T47D (cell line): ENCODE data around the gene CABLES1.
A peak's percentile ranks its signal among the peaks of the same experiment; 100 is the strongest.
"Not testable (repeated sequence)": the region's sequence is repeated elsewhere in the genome, so short reads cannot be mapped to it uniquely, and the experiment has no call there.

Experiments used
- DNase-seq, 2 experiments: peaks; one replicate each; pipeline versions ENCODE4 v3.0.0 to v3.0.0-alpha.2; 2011 to 2012; ENCODE audit warnings: low read depth in 1 of 2, low spot score in 1 of 2
- JUND ChIP-seq: IDR thresholded peaks from 2 replicates; pipeline ENCODE4 v1.6.1; 2012; ENCODE audit warnings: low read depth
- in situ Hi-C: cut with HindIII; loops from 2 replicates; pipeline ENCODE4 v1.10.0; 2016; ENCODE audit warnings: low sequenced_read_pairs, low pct_unique_long_range_greater_than_20kb

CABLES1 gene

DNA sequence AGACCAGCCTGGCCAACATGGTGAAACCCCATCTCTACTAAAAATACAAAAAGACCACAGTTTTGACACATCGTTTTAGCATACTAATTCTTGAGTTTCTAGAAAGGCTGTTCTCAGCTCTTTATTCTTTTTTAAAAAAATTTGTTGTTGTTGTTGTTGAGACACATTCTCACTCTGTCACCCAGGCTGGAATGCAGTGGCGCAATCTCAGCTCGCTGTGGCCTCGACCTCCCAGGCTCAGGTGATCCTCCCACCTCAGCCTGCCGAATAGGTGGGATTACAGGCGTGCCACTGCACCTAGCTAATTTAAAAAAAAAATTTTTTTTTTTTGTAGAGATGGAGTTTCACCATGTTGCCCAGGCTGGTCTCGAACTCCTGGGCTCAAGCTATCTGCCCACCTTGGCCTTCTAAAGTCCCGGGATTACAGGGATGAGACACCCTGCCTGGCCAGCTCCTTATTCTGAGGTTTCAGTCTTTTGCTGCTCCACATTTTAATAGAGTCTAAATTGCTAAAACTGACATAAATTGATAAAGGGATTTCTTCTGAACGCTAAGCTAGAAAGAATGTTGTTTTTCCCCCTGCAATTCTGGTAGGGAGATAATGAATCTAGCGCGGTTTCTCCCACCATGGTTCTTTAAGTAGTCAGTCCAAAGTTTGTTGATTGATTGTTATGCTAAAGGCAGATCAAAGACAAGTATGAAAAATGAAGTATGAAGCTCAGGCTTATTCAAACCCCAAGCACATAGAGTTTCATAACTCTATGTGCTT is 32.6 kb upstream of the CABLES1 start:
- no peak for TF ChIP-seq JUND
- no peak for DNase-seq
- in situ Hi-C loops = no loop called here

DNA sequence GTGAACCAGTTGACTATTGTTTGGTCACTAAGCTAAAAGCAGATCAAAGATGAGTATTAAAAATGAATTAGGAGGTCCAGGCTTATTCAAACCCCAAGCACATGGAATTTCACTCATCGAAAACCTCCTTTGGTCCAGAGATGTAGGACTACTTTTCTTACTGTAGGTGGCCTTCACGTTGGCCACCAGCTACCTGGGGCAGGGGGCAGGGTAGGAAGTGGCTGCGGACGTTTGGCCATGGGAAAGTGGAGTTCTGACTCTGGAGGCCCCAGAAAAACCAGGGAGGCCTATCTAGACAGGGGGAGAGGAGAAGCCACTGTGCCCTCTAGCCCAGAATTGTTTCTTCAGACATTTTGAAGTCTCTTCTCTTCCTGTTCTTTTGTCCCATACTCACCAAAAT is 31.8 kb upstream of the CABLES1 start:
- DNase-seq = peak in 1 of 2 experiments; percentile 21
- in situ Hi-C loops = no loop called here
- TF ChIP-seq JUND = no peak

DNA sequence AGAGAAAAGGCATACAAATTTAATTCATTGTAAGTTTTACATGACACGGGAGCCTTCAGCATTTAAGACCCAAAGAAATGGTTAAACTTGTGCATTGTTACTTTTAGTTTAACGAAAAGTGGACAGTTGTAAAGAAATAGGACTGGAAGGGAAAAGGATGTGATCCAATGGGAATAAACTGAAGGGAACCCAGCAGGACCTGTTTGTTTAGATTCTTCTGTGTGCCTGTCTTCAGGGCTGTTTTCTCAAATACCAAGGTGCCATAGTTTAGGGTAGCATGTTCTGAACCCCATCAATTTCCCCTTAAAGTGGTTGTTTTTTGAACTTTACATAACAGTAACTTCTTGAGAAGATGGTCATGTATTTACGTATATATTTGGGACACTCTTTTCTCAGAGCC is 30.3 kb upstream of the CABLES1 start:
- in situ Hi-C loops = no loop called here
- DNase-seq = peak in 1 of 2 experiments; percentile 86
- TF ChIP-seq JUND = no peak

DNA sequence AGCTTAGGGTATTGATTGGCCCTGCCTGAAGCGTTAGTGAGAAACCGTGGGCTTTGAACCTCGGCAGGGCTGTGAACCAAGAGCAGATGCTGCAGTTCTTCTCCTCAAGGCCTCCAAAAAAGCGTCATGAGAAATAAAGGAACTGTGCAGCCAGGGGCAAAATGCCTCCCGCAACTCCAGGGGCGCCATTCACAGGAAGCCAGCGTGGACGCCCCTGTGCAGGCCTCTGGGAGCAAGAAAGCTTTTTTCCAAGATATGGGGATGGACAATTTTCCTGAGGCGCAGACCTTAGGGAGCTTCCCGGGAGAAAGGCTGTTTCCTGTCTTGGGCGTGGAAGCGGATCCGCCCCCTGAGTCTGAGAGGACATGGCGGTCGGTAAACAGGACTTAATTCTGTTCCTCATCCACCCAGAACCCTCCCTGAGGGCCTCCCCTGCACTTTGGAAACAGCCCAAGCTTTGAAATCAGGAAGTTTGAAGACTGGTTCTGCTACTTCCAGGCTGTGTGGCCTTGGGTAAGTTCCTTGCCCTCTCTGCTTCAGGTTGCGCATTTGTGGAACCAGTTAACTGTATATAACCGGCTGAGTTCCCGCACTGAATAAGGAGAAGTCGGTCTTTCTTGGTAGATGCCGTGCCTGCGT is 29.6 kb upstream of the CABLES1 start:
- DNase-seq = peak in 1 of 2 experiments; percentile 89
- no peak for TF ChIP-seq JUND
- in situ Hi-C loops = no loop called here

DNA sequence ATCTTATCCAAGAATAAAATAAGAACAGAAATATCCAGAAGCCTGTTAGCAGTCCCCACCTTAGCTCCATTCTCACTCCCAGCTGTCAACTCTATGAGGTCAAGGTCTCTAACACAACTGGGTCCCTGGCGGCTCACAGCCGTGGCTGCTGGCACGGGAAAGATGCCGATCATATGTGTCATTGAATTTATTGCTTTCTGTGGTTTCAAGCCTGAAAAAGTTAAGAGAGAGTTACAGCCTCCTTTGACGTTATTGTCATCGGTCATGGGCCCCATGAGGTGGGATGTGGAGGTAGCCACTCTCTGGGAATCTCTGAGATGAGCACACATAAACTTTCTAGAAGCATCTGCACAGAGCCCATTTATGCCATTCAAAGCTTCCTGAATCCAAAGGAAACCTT is 28.7 kb upstream of the CABLES1 start:
- no peak for TF ChIP-seq JUND
- in situ Hi-C loops = no loop called here
- DNase-seq = peak in 1 of 2 experiments; percentile 72

DNA sequence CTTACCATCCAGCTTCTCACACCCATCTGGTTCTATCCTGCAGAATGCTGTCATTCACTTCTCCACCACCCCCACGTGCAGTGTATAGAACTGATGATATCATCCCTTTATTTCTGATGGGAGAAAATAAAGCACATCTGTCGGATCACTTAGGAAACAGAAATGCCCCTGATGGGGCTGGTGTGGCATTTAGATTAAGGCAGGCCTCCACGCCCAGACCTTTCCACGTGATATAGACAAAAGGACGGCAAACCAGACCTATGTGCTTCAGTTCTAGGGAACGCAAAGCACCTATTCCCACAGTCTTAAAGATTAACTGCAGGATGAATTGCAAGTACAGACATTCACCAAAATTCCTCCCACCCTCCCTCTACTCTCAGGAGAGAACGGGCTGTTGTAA is 27.6 kb upstream of the CABLES1 start:
- no peak for TF ChIP-seq JUND
- in situ Hi-C loops = no loop called here
- no peak for DNase-seq

DNA sequence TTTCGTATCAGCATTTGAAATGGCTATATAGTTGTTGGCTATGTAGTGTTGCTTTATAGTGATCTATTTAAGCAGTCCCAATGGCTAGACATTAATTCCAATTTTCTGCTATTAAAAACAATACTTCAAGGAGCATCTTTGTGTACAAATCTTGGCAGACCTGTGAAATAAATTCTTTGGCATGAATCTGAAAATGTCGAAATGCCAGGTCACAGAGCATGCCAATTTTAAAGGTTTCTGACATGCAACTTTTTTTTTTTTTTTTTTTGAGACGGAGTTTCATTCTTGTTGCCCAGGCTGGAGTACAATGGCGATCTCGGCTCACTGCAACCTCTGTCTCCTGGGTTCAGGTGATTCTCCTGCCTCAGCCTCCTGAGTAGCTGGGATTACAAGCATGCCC is 26.8 kb upstream of the CABLES1 start:
- TF ChIP-seq JUND = no peak
- in situ Hi-C loops = no loop called here
- DNase-seq = no peak

DNA sequence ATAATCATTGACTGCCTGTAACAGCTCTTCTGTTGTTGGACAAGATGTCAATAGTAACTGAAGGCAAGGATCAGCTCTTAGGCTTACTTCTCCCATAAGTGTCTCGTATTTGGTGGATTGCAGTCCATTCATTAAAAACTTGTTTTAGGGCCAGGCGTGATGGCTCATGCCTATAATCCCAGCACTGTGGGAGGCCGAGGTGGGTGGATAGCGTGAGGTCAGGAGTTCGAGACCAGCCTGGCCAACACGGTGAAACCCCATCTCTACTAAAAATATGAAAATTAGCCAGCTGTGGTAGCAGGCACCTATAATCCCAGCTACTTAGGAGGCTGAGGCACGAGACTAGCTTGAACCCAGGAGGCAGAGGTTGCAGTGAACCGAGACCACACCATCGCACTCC is 26.1 kb upstream of the CABLES1 start:
- DNase-seq, in situ Hi-C loops: not testable (repeated sequence)

DNA sequence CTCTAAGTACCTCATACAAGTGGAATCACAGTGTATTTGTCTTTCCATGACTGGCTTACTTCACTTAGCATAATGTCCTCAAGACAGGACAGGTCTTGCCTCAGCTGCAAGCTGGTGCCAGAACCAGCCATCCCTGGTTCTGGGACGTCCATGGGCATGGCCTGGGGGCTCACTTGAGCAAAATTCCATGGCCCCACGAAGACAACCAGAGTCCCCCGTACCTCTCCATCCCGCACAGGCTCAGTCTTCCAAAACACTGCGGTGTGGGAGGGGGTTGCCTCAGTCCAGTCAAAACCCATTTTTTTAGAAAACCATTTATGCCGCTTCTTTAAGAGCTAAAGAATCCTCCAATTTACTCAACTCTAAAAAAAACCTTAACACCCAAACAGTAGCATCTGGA is 21.7 kb upstream of the CABLES1 start:
- TF ChIP-seq JUND = no peak
- DNase-seq = no peak

DNA sequence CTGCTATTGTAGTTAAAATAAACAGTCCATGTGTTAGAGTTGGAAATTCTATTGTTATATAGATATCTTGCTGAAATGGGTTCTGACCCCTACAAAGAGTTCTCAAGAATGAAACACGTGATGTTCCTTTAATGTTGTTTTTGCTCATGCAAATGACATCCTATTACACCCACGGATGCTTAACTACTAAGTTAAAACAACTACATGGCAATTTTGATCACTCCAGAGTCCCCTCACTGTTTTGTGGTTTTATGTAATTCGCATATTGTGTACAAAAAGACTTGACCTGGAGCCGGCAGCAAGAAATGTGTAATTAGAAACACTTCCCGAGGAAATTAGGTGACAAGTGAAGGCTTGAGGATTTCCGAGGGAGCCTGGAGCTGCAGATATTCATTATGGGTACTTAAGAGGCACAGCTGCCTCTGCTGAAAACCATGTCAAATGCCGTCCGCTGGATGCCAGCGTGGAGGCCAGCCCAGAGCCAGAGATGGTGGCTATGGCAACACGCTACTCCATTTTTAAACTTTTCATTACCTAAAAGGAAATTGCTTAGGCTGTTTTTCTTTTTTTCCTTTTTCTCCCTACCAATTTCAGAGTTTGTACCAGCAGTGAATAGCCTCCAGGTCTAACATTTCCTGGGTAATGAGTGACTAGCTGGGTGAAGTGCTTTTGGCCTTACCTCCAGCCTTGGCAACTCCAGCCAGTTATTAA is 21.0 kb upstream of the CABLES1 start:
- no peak for TF ChIP-seq JUND
- in situ Hi-C loops = no loop called here
- no peak for DNase-seq

More for the DNA sequence above, 21.7 kb upstream of the CABLES1 start:
- in situ Hi-C loops = no loop called here

DNA sequence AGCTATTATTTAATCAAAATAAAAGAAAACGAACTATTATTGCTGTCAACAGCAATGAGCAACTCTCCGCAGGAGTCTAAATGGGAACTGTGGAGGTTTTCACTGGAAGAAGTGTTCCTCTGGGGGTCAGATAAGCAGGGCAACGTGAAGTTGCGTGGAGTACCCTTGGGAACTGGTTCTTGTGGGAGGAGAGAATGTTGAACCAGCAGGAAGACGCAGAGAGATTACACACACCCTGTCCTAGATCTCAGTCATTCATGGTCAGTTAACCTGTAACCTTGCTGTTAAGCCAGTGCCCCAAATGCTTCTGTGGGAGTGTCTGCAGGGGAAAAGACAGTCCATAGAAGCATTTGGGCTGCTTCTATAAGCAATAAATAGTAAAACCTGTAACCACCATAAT is 20.4 kb upstream of the CABLES1 start:
- TF ChIP-seq JUND = no peak
- in situ Hi-C loops = no loop called here
- no peak for DNase-seq

DNA sequence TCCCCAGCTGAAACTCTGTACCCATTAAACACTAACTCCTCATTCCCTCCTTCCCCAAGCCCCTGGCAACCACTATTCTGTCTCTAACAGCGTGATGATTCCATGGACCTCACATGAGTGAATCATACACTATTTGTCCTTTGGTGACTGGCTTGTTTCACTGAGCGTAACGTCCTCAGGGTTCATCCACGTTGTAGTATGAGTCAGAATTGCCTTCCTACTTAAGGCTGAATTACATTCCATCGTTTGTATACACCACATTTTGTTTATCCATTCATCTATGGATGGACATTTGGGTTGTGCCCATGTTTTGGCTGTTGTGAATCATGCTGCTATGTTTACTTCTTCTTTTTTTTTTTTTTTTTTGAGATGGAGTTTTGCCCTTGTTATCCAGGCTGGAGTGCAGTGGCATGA is 19.6 kb upstream of the CABLES1 start:
- no peak for TF ChIP-seq JUND
- DNase-seq = peak in 1 of 2 experiments; percentile 70
- in situ Hi-C loops = no loop called here

DNA sequence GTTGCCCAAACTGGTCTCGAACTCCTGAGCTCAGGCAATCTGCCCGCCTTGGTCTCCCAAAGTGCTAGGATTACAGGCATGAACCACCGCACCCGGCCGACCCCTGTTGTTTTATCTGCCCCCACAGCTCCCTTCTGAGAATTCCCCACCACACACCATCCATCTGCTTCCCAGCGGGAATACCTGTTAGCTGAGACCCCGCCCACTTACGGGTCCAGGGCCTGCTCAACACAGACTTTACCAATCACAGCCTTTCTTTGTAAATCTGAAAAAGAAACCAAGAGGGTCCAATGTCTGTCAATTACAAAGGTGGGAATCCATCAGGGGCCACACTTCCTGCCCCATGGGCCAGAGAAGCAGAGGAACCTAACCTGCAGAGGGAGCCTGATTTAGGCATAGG is 14.2 kb upstream of the CABLES1 start:
- TF ChIP-seq JUND = no peak
- no peak for DNase-seq
- in situ Hi-C loops = no loop called here
